Dermis blood vessel endothelial cell (primary cell): Measurements from ENCODE around the gene GJB6. TPM values are rescaled to one million over a fixed set of nuclear protein-coding genes. Genes with fewer than 3 reads are reported as not detected.

Experiments
- DNase-seq: peaks from one replicate; pipeline ENCODE4 v3.0.0; 2010
- total RNA-seq: library from RNA; depleted of rRNA; stranded (reverse); fragments of >200 nt; gene quantifications from 2 replicates; pipeline ENCODE4 v1.2.3, GENCODE V29; 2014

GJB6 gene
- total RNA-seq, 1 donor from 2014 or later, result not detected

- DNase-seq, result no peak
Observed at GRCh38 chr13:20227288-20227687, 4.8 kb downstream of the GJB6 start.

- DNase-seq, result no peak
Observed at GRCh38 chr13:20222553-20222952, 9.6 kb downstream of the GJB6 start.

GRCh38 chr13:20221772-20222171 lies 10.3 kb downstream of the GJB6 start:
- no peak for DNase-seq

- DNase-seq, result no peak
Observed at GRCh38 chr13:20219577-20219976, 12.5 kb downstream of the GJB6 start.

GRCh38 chr13:20217168-20217567 lies 15.0 kb downstream of the GJB6 start:
- no peak for DNase-seq

GRCh38 chr13:20209948-20210347 lies 22.2 kb downstream of the GJB6 start:
- no peak for DNase-seq

GRCh38 chr13:20206698-20207235 lies 25.4 kb downstream of the GJB6 start:
- no peak for DNase-seq

- no peak for DNase-seq
Observed at GRCh38 chr13:20206065-20206697, 25.9 kb downstream of the GJB6 start.

- DNase-seq, result no peak
Observed at GRCh38 chr13:20198781-20199180, 33.3 kb downstream of the GJB6 start.

- peak; percentile 63 for DNase-seq
Observed at GRCh38 chr13:20197361-20197834, 34.7 kb downstream of the GJB6 start.

GRCh38 chr13:20195801-20196200 lies 36.3 kb downstream of the GJB6 start:
- DNase-seq, result no peak

GRCh38 chr13:20193907-20194631 lies 38.0 kb downstream of the GJB6 start:
- peak; percentile 11 for DNase-seq

- no peak for DNase-seq
Observed at GRCh38 chr13:20193162-20193906, 38.8 kb downstream of the GJB6 start.

- no peak for DNase-seq
Observed at GRCh38 chr13:20192836-20193161, 39.3 kb downstream of the GJB6 start, which contains the start of gene GJB2. GJB2 (minus strand) TSS chr13:20192938; CDS start chr13:20189581, 3,357 bp downstream.

GRCh38 chr13:20192158-20192835 lies 39.8 kb downstream of the GJB6 start:
- peak; percentile 23 for DNase-seq

GRCh38 chr13:20191311-20192157 lies 40.6 kb downstream of the GJB6 start:
- DNase-seq, result no peak

- DNase-seq, result no peak
Observed at GRCh38 chr13:20190481-20191310, 41.4 kb downstream of the GJB6 start.

- no peak for DNase-seq
Observed at GRCh38 chr13:20190076-20190475, 42.0 kb downstream of the GJB6 start.

GRCh38 chr13:20188667-20189553 lies 43.2 kb downstream of the GJB6 start:
- DNase-seq, result no peak

GRCh38 chr13:20186771-20187170 lies 45.3 kb downstream of the GJB6 start:
- DNase-seq, result no peak
